Adrenal gland (tissue), 12 donors: ENCODE results near the gene G6PD. TPM values are rescaled to one million over a fixed set of nuclear protein-coding genes. Genes with fewer than 3 reads are reported as not detected.

Source experiments
- DNase-seq, 7 donors: peaks; one replicate each; pipeline ENCODE4 v3.0.0-alpha.2; 2019 to 2020
- H3K27ac ChIP-seq, 5 donors: fragments of 200-600 bp; sonication (generic) in 4 of 5; 1 replicate in 3 of 5; 2 replicates in 2 of 5; pipeline versions ENCODE4 v1.5.1 to v1.8.0; 2016 to 2020; ENCODE audit warnings: mild to moderate bottlenecking in 1 of 5
- H3K27me3 ChIP-seq: fragments of 200-600 bp; 2 replicates; pipeline ENCODE4 v1.8.0; 2021
- H3K36me3 ChIP-seq, 2 donors: fragments of 200-600 bp; replicated peaks in 1 of 2; 1 replicate in 1 of 2; 2 replicates in 1 of 2; pipeline versions ENCODE4 v1.5.1 to v1.8.0; 2018 to 2022
- H3K4me1 ChIP-seq, 2 donors: fragments of 200-600 bp; replicated peaks in 1 of 2; 1 replicate in 1 of 2; 2 replicates in 1 of 2; pipeline versions ENCODE4 v1.5.1 to v1.8.0; 2018 to 2021
- H3K4me3 ChIP-seq, 4 donors: fragments of 200-600 bp; sonication (generic) in 3 of 4; one replicate each; pipeline ENCODE4 v1.5.1; 2016 to 2018
- H3K9me3 ChIP-seq, 3 donors: fragments of 200-600 bp; sonication (generic) in 1 of 3; replicated peaks in 1 of 3; 1 replicate in 2 of 3; 2 replicates in 1 of 3; pipeline versions ENCODE4 v1.5.1 to v1.8.0; 2016 to 2021
- CTCF ChIP-seq, 6 experiments: fragments of 450-650 bp in 4 of 6; fragments of 200-600 bp in 2 of 6; sonication (generic) in 1 of 6; IDR thresholded peaks; 1 replicate in 5 of 6; 2 replicates in 1 of 6; pipeline versions ENCODE4 v1.5.1 to v1.8.0; 2016 to 2021; ENCODE audit warnings: antibody characterized with exemption in 6 of 6, mild to moderate bottlenecking in 2 of 6, moderate library complexity in 1 of 6
- POLR2A ChIP-seq, 2 donors: fragments of 450-650 bp; IDR thresholded peaks; one replicate each; pipeline ENCODE4 v1.6.1; 2017; ENCODE audit warnings: antibody characterized with exemption in 2 of 2, mild to moderate bottlenecking in 2 of 2, moderate library complexity in 1 of 2
- WGBS, 4 donors: extraction: QIAGEN DNeasy Blood & Tissue Kit in 2 of 4; methylation state at CpG; one replicate each; pipeline versions ENCODE4 v1.1.5 to v1.1.7; 2013 to 2017; 5-methylcytosine and 5-hydroxymethylcytosine counted together
- intact Hi-C, 2 donors: fragments of 100-400 bp; cut with DNase I; formaldehyde crosslinking; loops; one replicate each; pipeline versions ENCODE4 v1.14.1 to v1.15.0; 2022 to 2023
- polyA plus RNA-seq, 3 donors: library from polyadenylated mRNA; stranded (reverse); fragments of 200-250 nt in 2 of 3; fragments of 350-450 nt in 1 of 3; fragmentation: Illumina TruSeq in 1 of 3; extraction: RNeasy Lipid Tissue Mini Kit (QIAGEN cat#74804) in 1 of 3; gene quantifications; one replicate each; pipeline ENCODE4 v1.2.3, GENCODE V29; 2013 to 2014
- total RNA-seq, 9 donors: library from RNA; depleted of rRNA in 4 of 9; stranded (reverse); fragments of >200 nt in 4 of 9; fragments of 120-200 nt in 1 of 9; fragmentation: NEBNext Ultra II Directional in 1 of 9; extraction: Animal tissue kit (Norgen Biotek cat#: 25700) in 1 of 9; gene quantifications; one replicate each; pipeline versions ENCODE4 v1.1.0 to v1.2.4, GENCODE V29; 2013 to 2023
- donor health status: healthy with polysubstance abuse.
- donor health status: Bipolar disorder and iron deficiency.
- donor health status: DM: yes; HTN: yes; CAD: no.
- donor health status: DM: no; HTN: no; CAD: no.
- donor health status: DM: no; HTN: no; CAD: no.
- donor health status: DM: yes; HTN: yes; CAD: no.

The G6PD gene
- total and polyA plus RNA-seq, 12 donors, result 22.1 to 124 (median 93.8) TPM

- intact Hi-C loops, result no loop called here
- Histone ChIP-seq H3K4me1 (peaks cover 5 to 14% of the 10 kb centered on the region in 2 donors), H3K27me3 (no peaks in the 10 kb centered on the region), H3K27ac (peak overlapping the region; percentile 53 to 93 (median 74)), H3K9me3 (no peaks in the 10 kb centered on the region), H3K4me3 (peak overlapping the region in 2 of 4 donors; percentile 32 to 73), H3K36me3 (no peaks in the 10 kb centered on the region)
- no peak for TF ChIP-seq POLR2A (IDR thresholded peaks at IDR 0.05)
- no peak for TF ChIP-seq CTCF (IDR thresholded peaks at IDR 0.05)
- DNase-seq, result peak in 4 of 7 donors; percentile 27 to 57 (median 42)
- WGBS, 4 donors, result 44 to 86% (median 66%) methylated on average over 4 to 35 of the region's 35 CpGs
These were observed 61.2 kb downstream of the G6PD start for GRCh38 chrX:154485150-154486051.

- Histone ChIP-seq H3K27ac (peak overlapping the region in 3 of 5 donors; percentile 27 to 93 (median 85)), H3K27me3 (no peaks in the 10 kb centered on the region), H3K4me3 (no peak overlapping the region), H3K36me3 (no peaks in the 10 kb centered on the region), H3K9me3 (no peaks in the 10 kb centered on the region), H3K4me1 (peaks cover 5 to 11% of the 10 kb centered on the region in 2 donors)
- intact Hi-C loops, result no loop called here
- DNase-seq, result peak in 6 of 7 donors; percentile 58 to 76 (median 67)
- WGBS, 4 donors, result 66 to 89% (median 78%) methylated on average over 4 to 16 of the region's 16 CpGs
- peak in 1 of 2 donors; percentile 28 for TF ChIP-seq POLR2A (IDR thresholded peaks at IDR 0.05)
- TF ChIP-seq CTCF (IDR thresholded peaks at IDR 0.05), result no peak
These were observed 62.1 kb downstream of the G6PD start for GRCh38 chrX:154484255-154485149.

GRCh38 chrX:154483325-154483724 is 63.3 kb downstream of the G6PD start:
- H3K4me3 ChIP-seq, result no peak overlapping the region
- intact Hi-C loops, result no loop called here
- H3K9me3 ChIP-seq, result no peaks in the 10 kb centered on the region
- DNase-seq, result peak in 1 of 7 donors; percentile 11
- WGBS, 4 donors, result 78 to 94% (median 80%) methylated on average over 5 to 7 of the region's 7 CpGs
- no peaks in the 10 kb centered on the region for H3K27me3 ChIP-seq
- H3K4me1 ChIP-seq, result peaks cover 5 to 9% of the 10 kb centered on the region in 2 donors
- no peak overlapping the region for H3K27ac ChIP-seq
- TF ChIP-seq CTCF (IDR thresholded peaks at IDR 0.05) (no peak), POLR2A (IDR thresholded peaks at IDR 0.05) (no peak)
- no peaks in the 10 kb centered on the region for H3K36me3 ChIP-seq

- DNase-seq, result peak in 2 of 7 donors; percentile 10 to 16
- Histone ChIP-seq H3K4me1 (peaks cover 5 to 9% of the 10 kb centered on the region in 2 donors), H3K9me3 (no peaks in the 10 kb centered on the region), H3K27me3 (no peaks in the 10 kb centered on the region), H3K27ac (no peak overlapping the region), H3K36me3 (no peaks in the 10 kb centered on the region), H3K4me3 (no peak overlapping the region)
- intact Hi-C loops, result no loop called here
- TF ChIP-seq CTCF (IDR thresholded peaks at IDR 0.05) (no peak), POLR2A (IDR thresholded peaks at IDR 0.05) (no peak)
- WGBS, 4 donors, result 40 to 100% (median 80%) methylated on average over 1 to 7 of the region's 7 CpGs
These were observed 63.9 kb downstream of the G6PD start for GRCh38 chrX:154482786-154483185.
